Smooth muscle cell (in vitro differentiated cells): Measurements from ENCODE around the gene SUMF1. TPM values are rescaled to one million over a fixed set of nuclear protein-coding genes. Genes with fewer than 3 reads are reported as not detected.
A peak's percentile ranks its signal among the peaks of the same experiment; 100 is the strongest.

Source experiments
- DNase-seq: peaks from one replicate; lab custom pipeline; 2025; ENCODE audit not compliant: unreplicated experiment; lab: John Stamatoyannopoulos, UW
- H2AFZ ChIP-seq: fragments of 200-600 bp; sonication (generic); 2 replicates; pipeline ENCODE4 v1.6.0; 2016; ENCODE audit warnings: antibody characterized with exemption, low read depth, mild to moderate bottlenecking
- H3F3A ChIP-seq: fragments of 200-600 bp; sonication (generic); 2 replicates; pipeline ENCODE4 v1.6.0; 2017; ENCODE audit warnings: antibody characterized with exemption, low read depth
- H3K27ac ChIP-seq: fragments of 200-600 bp; sonication (generic); 2 replicates; pipeline ENCODE4 v1.5.1; 2016; ENCODE audit warnings: low read depth, mild to moderate bottlenecking
- H3K27me3 ChIP-seq: fragments of 200-600 bp; sonication (generic); 2 replicates; pipeline ENCODE4 v1.6.1; 2016; ENCODE audit warnings: low read depth, mild to moderate bottlenecking
- H3K36me3 ChIP-seq: fragments of 200-600 bp; sonication (generic); 2 replicates; pipeline ENCODE4 v1.5.1; 2016; ENCODE audit warnings: low read depth
- H3K4me1 ChIP-seq: fragments of 200-600 bp; sonication (generic); 2 replicates; pipeline ENCODE4 v1.5.1; 2016; ENCODE audit warnings: low read depth
- H3K4me2 ChIP-seq: fragments of 200-600 bp; sonication (generic); 2 replicates; pipeline ENCODE4 v1.6.0; 2016; ENCODE audit warnings: mild to moderate bottlenecking
- H3K4me3 ChIP-seq: fragments of 200-600 bp; sonication (generic); 2 replicates; pipeline ENCODE4 v1.5.1; 2016; ENCODE audit warnings: mild to moderate bottlenecking
- H3K79me2 ChIP-seq: fragments of 200-600 bp; sonication (generic); 2 replicates; pipeline ENCODE4 v1.6.0; 2016; ENCODE audit warnings: low read depth, mild to moderate bottlenecking
- H3K9ac ChIP-seq: fragments of 200-600 bp; sonication (generic); 2 replicates; pipeline ENCODE4 v1.6.0; 2016; ENCODE audit warnings: low read depth
- H3K9me3 ChIP-seq: fragments of 200-600 bp; sonication (generic); replicated peaks from 2 replicates; pipeline ENCODE4 v1.5.1; 2016; ENCODE audit warnings: low read depth
- H4K20me1 ChIP-seq: fragments of 200-600 bp; sonication (generic); 2 replicates; pipeline ENCODE4 v1.6.0; 2016; ENCODE audit warnings: low read depth
- CTCF ChIP-seq: fragments of 200-600 bp; sonication (generic); IDR thresholded peaks from 2 replicates; pipeline ENCODE4 v1.5.1; 2017; ENCODE audit warnings: borderline replicate concordance, mild to moderate bottlenecking, antibody characterized with exemption; ENCODE audit not compliant: insufficient read depth, poor library complexity, severe bottlenecking
- WGBS: methylation state at CpG from one replicate; pipeline ENCODE4 v1.1.7; 2016; ENCODE audit warnings: low lambda C conversion rate; 5-methylcytosine and 5-hydroxymethylcytosine counted together
- polyA plus RNA-seq: library from polyadenylated mRNA; unstranded; fragments of >200 nt; fragmentation: Nextera tagmentation; extraction: Ambion mirVana; gene quantifications from 2 replicates; pipeline ENCODE4 v1.2.1, GENCODE V29; 2016
- total RNA-seq: library from RNA; depleted of rRNA; stranded (reverse); fragments of >200 nt; gene quantifications from 2 replicates; pipeline ENCODE4 v1.2.3, GENCODE V29; 2014

SUMF1 gene
- total and polyA plus RNA-seq, 2 experiments from 2014 or later: 28.3 to 29.5 TPM

DNA sequence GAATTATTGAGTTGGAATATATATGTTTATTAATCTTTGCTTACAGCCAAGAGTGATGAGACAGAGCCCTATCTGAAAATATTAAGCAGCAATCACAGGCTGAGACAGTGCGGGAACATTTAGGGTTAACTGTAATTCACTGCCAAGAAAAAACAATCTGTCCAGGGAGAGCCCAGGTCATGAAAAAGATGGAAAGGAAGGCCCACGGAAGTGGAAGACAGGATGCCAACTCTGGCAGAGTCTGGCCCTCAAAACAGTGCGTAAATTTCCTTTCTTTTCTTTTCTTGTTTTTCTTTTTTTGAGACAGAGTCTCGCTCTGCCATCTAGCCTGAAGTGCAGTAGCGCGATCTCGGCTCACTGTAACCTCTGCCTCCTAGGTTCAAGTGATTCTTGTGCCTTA, 67.6 kb downstream of the SUMF1 start:
- Histone ChIP-seq H3F3A (no peaks in the 10 kb centered on the region), H3K79me2 (no peaks in the 10 kb centered on the region), H4K20me1 (no peaks in the 10 kb centered on the region), H3K36me3 (no peaks in the 10 kb centered on the region), H3K27ac (no peak overlapping the region), H3K9ac (no peak overlapping the region), H2AFZ (no peak overlapping the region), H3K27me3 (no peaks in the 10 kb centered on the region), H3K4me1 (no peaks in the 10 kb centered on the region), H3K9me3 (no peaks in the 10 kb centered on the region), H3K4me3 (no peak overlapping the region), H3K4me2 (no peak overlapping the region)
- TF ChIP-seq CTCF: no peak
- no peak for DNase-seq
- WGBS: 98% methylated on average over 7 of the region's 7 CpGs

DNA sequence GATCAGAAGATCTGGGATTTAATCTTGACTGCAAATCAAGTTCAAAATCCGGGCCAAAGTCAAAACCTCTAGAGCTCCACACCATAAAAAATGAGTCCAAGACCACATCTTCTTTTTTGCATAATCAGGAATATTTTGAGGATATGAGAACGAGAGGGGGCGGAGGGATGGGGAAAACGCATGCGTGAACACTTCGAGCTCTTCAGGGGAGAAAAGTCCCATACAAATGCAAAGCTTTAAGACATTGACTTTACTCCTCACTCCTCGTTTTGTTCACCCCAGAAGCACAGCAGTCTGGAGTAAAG, 68.2 kb downstream of the SUMF1 start:
- Histone ChIP-seq H2AFZ (no peak overlapping the region), H3K27me3 (no peaks in the 10 kb centered on the region), H3K4me3 (no peak overlapping the region), H3K9ac (no peak overlapping the region), H3K9me3 (no peaks in the 10 kb centered on the region), H3K27ac (no peak overlapping the region), H3F3A (no peaks in the 10 kb centered on the region), H3K79me2 (no peaks in the 10 kb centered on the region), H3K36me3 (no peaks in the 10 kb centered on the region), H4K20me1 (no peaks in the 10 kb centered on the region), H3K4me1 (no peaks in the 10 kb centered on the region), H3K4me2 (no peak overlapping the region)
- no peak for DNase-seq
- TF ChIP-seq CTCF: no peak
- WGBS: 87% methylated on average over 7 of the region's 7 CpGs

DNA sequence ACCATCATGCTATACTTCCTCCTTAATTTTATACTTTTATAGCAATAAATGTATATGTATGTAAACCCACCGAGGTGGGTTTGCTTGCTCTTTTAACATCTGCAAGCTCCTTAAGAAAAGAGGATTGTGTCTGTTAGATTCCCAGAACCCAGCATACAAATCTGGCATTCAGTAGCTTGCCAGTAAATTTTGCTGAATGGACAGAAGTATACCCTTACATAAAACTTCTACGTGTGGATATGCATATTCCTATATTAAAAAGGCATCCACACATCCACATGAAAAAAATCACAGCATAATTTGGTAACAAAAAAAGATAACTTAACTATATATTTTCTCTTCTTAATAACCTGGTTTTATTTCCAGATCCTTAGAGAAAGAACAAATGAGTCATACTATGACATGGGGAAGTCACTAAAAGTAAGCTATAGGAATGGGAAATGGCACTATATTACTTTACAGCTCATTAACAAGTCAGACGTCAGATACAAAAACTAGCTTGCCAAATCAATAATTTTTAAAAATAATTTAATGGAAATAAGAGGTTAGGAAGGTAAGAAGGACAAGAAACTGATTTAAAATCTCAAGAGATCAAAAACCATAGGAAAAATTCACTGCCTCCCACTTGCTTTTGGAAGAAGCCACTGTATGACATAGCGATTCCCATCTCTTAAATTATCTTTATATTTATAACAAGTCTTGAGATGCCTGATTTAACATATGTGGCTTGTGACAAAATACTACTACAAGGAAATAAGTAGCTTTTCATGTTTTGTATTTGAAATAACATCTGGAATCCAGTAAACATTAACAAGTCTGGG, 68.7 kb downstream of the SUMF1 start:
- Histone ChIP-seq H4K20me1 (no peaks in the 10 kb centered on the region), H3K27ac (peak overlapping the region; percentile 4), H3K9ac (no peak overlapping the region), H3K36me3 (no peaks in the 10 kb centered on the region), H3K4me1 (no peaks in the 10 kb centered on the region), H2AFZ (no peak overlapping the region), H3F3A (no peaks in the 10 kb centered on the region), H3K4me2 (no peak overlapping the region), H3K27me3 (no peaks in the 10 kb centered on the region), H3K9me3 (no peaks in the 10 kb centered on the region), H3K4me3 (no peak overlapping the region), H3K79me2 (no peaks in the 10 kb centered on the region)
- no peak for DNase-seq
- 82% methylated on average over 4 of the region's 4 CpGs for WGBS
- no peak for TF ChIP-seq CTCF

- 80% methylated on average over 1 of the region's 1 CpG for WGBS
- Histone ChIP-seq H4K20me1 (no peaks in the 10 kb centered on the region), H3K4me3 (no peak overlapping the region), H3F3A (no peaks in the 10 kb centered on the region), H3K4me1 (no peaks in the 10 kb centered on the region), H2AFZ (no peak overlapping the region), H3K4me2 (no peak overlapping the region), H3K36me3 (no peaks in the 10 kb centered on the region), H3K79me2 (no peaks in the 10 kb centered on the region), H3K9me3 (no peaks in the 10 kb centered on the region), H3K27me3 (no peaks in the 10 kb centered on the region), H3K27ac (no peak overlapping the region), H3K9ac (no peak overlapping the region)
- TF ChIP-seq CTCF: no peak
- no peak for DNase-seq
Measured at GRCh38 chr3:4397466-4397865, 69.6 kb downstream of the SUMF1 start.
